Subcutaneous abdominal adipose tissue (tissue), 5 donors: ENCODE results near the gene DDX47.

ENCODE experiments used
- H3K27ac ChIP-seq: one replicate; pipeline ENCODE4 v1.7.0; 2013; ENCODE audit warnings: low read depth, mild to moderate bottlenecking, inconsistent platforms, low read length, moderate library complexity
- H3K27me3 ChIP-seq, 5 donors: one replicate each; pipeline ENCODE4 v1.7.0; 2013; ENCODE audit warnings: low read length in 5 of 5, inconsistent platforms in 1 of 5; ENCODE audit not compliant: control insufficient read depth in 5 of 5, insufficient read depth in 4 of 5
- H3K36me3 ChIP-seq, 5 donors: one replicate each; pipeline ENCODE4 v1.7.0; 2013; ENCODE audit warnings: low read length in 5 of 5; ENCODE audit not compliant: control insufficient read depth in 5 of 5, insufficient read depth in 5 of 5
- H3K4me1 ChIP-seq, 5 donors: one replicate each; pipeline ENCODE4 v1.7.0; 2013; ENCODE audit warnings: low read length in 5 of 5, mild to moderate bottlenecking in 3 of 5, moderate library complexity in 1 of 5; ENCODE audit not compliant: control insufficient read depth in 5 of 5, insufficient read depth in 5 of 5
- H3K4me3 ChIP-seq, 5 donors: one replicate each; pipeline ENCODE4 v1.7.0; 2013; ENCODE audit warnings: low read length in 5 of 5, low read depth in 1 of 5
- H3K9ac ChIP-seq, 5 donors: one replicate each; pipeline ENCODE4 v1.7.0; 2013; ENCODE audit warnings: low read length in 5 of 5, mild to moderate bottlenecking in 4 of 5, moderate library complexity in 3 of 5
- H3K9me3 ChIP-seq, 5 donors: one replicate each; pipeline ENCODE4 v1.7.0; 2013; ENCODE audit warnings: low read length in 5 of 5; ENCODE audit not compliant: control insufficient read depth in 5 of 5
- donor health status: healthy.
- donor health status: healthy.
- donor health status: healthy.
- donor health status: healthy.
- donor health status: healthy.

Gene DDX47

GRCh38 chr12:12877781-12878455, 64.8 kb downstream of the DDX47 start:
- Histone ChIP-seq H3K27ac (no peak overlapping the region), H3K4me1 (no peaks in the 10 kb centered on the region), H3K4me3 (no peak overlapping the region), H3K9me3 (no peaks in the 10 kb centered on the region), H3K27me3 (no peaks in the 10 kb centered on the region), H3K9ac (no peak overlapping the region), H3K36me3 (no peaks in the 10 kb centered on the region)
